MM.1S (cell line): ENCODE data around the gene ENO3.

Experiments used
- EZH2 ChIP-seq: fragments of 300-600 bp; sonication (generic); optimal IDR thresholded peaks from 2 replicates; pipeline ENCODE3; 2017; ENCODE audit warnings: low read depth, mild to moderate bottlenecking, antibody characterized with exemption, low read length, mixed read lengths
- EZH2phosphoT487 ChIP-seq: fragments of 300-600 bp; sonication (generic); IDR thresholded peaks from 2 replicates; pipeline ENCODE4 v1.6.1; 2018; ENCODE audit warnings: antibody characterized with exemption, low read length
- TF ChIP-seq, protein P1 (sequence below): fragments of 300-600 bp; sonication (generic); IDR thresholded peaks from 2 replicates; pipeline ENCODE4 v1.5.1; 2016; ENCODE audit warnings: antibody characterized with exemption, low read length, mixed read lengths

DNA sequence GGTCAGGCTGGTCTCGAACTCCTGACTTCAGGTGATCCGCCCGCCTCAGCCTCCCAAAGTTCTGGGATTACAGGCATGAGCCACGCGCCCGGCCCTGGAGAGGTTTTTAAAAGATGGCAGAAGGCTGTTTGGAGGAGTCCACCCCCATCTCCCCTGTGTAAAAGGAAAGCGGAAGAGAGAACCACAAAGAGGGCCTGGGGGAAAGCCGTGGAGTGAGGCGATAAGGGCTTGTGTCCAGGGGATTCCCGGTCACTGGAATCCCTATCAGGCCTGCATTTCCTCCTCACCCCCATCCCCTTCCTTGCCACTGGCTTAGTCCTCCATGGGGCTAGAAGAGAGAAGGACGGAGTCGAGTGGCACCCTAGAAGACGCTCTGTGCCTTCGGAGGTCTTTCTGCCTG, 19.0 kb upstream of the ENO3 start, which contains the start of gene GP1BA:
- TF ChIP-seq, protein P1, sequence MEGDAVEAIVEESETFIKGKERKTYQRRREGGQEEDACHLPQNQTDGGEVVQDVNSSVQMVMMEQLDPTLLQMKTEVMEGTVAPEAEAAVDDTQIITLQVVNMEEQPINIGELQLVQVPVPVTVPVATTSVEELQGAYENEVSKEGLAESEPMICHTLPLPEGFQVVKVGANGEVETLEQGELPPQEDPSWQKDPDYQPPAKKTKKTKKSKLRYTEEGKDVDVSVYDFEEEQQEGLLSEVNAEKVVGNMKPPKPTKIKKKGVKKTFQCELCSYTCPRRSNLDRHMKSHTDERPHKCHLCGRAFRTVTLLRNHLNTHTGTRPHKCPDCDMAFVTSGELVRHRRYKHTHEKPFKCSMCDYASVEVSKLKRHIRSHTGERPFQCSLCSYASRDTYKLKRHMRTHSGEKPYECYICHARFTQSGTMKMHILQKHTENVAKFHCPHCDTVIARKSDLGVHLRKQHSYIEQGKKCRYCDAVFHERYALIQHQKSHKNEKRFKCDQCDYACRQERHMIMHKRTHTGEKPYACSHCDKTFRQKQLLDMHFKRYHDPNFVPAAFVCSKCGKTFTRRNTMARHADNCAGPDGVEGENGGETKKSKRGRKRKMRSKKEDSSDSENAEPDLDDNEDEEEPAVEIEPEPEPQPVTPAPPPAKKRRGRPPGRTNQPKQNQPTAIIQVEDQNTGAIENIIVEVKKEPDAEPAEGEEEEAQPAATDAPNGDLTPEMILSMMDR: no peak
- no peak for TF ChIP-seq EZH2
- no peak for TF ChIP-seq EZH2phosphoT487
